Muscle layer of colon (tissue), 2 donors: ENCODE data around the gene STRBP.

Source experiments
- H3K27ac ChIP-seq: one replicate; pipeline ENCODE4 v1.7.0; 2013; ENCODE audit warnings: low read depth, mild to moderate bottlenecking, low read length, moderate library complexity
- H3K27me3 ChIP-seq, 2 donors: one replicate each; pipeline ENCODE4 v1.7.0; 2013; ENCODE audit warnings: low read length in 2 of 2, mild to moderate bottlenecking in 2 of 2; ENCODE audit not compliant: insufficient read depth in 2 of 2, control insufficient read depth in 1 of 2
- H3K36me3 ChIP-seq: one replicate; pipeline ENCODE4 v1.7.0; 2013; ENCODE audit warnings: mild to moderate bottlenecking, low read length; ENCODE audit not compliant: insufficient read depth
- H3K4me1 ChIP-seq: one replicate; pipeline ENCODE4 v1.7.0; 2013; ENCODE audit warnings: mild to moderate bottlenecking, low read length; ENCODE audit not compliant: insufficient read depth
- H3K4me3 ChIP-seq, 2 donors: one replicate each; pipeline ENCODE4 v1.7.0; 2013; ENCODE audit warnings: low read length in 2 of 2, low read depth in 1 of 2, mild to moderate bottlenecking in 1 of 2, moderate library complexity in 1 of 2
- H3K9ac ChIP-seq: one replicate; pipeline ENCODE4 v1.7.0; 2013; ENCODE audit warnings: low read length
- H3K9me3 ChIP-seq: one replicate; pipeline ENCODE4 v1.7.0; 2013; ENCODE audit warnings: mild to moderate bottlenecking, low read length
- donor health status: abdominal sarcoma.
- donor health status: Adenocarcinoma of cecum.

STRBP gene

DNA sequence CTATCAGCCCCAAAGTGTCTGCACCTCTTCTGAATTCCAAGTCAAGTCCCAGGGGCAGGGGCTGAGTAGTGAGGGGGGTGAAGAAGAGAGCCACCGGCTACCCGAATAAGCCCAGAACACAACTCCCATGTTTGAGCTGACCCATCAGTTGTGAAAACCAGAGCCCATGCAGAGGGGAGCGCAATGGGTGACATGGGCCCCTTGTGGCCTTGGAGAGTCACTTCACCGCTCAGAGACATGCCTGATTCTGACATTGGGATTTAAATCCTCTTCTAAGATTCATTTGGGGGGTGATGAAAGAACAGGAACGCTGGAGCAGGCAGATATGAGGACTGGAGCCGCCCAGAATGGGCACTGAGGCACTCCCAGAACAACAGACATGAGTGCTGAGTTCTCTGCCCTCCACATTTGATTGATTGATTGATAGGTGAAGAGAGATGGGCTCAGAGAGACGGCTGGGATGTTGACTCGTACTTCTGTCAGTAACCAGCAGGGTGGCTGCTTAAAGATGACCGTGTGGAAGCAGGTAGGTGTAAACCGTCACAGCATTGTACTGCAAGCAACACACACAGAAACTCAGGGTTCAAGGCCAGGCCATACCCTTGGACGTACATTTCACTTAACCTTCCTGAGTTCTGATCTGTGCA lies 160.6 kb downstream of the STRBP start:
- no peak overlapping the region for H3K27ac ChIP-seq

DNA sequence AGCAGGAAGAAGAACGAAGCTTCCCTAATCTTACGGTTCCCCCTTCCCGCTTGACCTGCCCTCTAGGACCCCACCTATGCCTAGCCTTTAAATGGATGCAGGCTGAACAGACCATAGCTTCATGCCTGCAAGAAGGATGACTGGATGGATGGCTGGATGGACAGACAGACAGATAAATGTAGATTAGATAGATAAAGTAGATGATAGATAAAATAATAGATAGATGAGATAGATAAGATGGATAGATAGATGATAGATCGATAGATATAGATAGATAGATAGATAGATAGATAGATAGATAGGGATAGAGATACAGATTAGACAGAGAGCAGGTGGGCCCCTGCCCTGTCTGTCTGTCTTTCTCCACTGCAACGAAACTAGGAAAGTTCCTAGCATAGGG lies 162.9 kb downstream of the STRBP start:
- H3K4me1 ChIP-seq, result no peaks in the 10 kb centered on the region
- H3K9me3 ChIP-seq, result no peaks in the 10 kb centered on the region
- no peak overlapping the region for H3K27ac ChIP-seq
- no peaks in the 10 kb centered on the region for H3K27me3 ChIP-seq
- H3K9ac ChIP-seq, result no peak overlapping the region
- H3K4me3 ChIP-seq, result no peak overlapping the region
- H3K36me3 ChIP-seq, result peaks cover 61% of the 10 kb centered on the region

More for the DNA sequence above, 160.6 kb downstream of the STRBP start:
- H3K9ac ChIP-seq, result no peak overlapping the region
- peaks cover 45% of the 10 kb centered on the region for H3K36me3 ChIP-seq
- H3K4me1 ChIP-seq, result no peaks in the 10 kb centered on the region
- no peak overlapping the region for H3K4me3 ChIP-seq
- no peaks in the 10 kb centered on the region for H3K9me3 ChIP-seq
- H3K27me3 ChIP-seq, result no peaks in the 10 kb centered on the region

DNA sequence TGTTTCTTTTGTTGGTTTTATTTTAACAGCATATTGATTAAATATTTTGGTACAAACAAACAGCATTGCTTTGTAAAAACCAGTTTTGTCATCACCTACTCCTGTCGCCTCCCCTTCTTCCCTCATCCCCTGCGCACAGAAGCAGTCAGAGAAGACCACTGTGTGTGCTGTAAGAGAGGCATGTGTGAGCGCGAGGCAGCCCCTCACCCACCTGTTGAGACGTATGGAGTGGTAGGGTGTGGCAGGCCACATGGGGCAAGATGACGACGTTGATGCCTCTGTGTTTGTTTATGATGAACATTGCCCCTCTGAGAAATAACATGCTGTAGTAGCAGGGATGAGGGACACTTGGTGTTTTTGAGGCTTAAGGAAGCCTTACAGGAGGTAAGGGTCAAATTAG lies 163.6 kb downstream of the STRBP start:
- no peaks in the 10 kb centered on the region for H3K27me3 ChIP-seq
- peaks cover 62% of the 10 kb centered on the region for H3K36me3 ChIP-seq
- no peaks in the 10 kb centered on the region for H3K9me3 ChIP-seq
- H3K27ac ChIP-seq, result no peak overlapping the region
- no peaks in the 10 kb centered on the region for H3K4me1 ChIP-seq
- no peak overlapping the region for H3K4me3 ChIP-seq
- no peak overlapping the region for H3K9ac ChIP-seq

DNA sequence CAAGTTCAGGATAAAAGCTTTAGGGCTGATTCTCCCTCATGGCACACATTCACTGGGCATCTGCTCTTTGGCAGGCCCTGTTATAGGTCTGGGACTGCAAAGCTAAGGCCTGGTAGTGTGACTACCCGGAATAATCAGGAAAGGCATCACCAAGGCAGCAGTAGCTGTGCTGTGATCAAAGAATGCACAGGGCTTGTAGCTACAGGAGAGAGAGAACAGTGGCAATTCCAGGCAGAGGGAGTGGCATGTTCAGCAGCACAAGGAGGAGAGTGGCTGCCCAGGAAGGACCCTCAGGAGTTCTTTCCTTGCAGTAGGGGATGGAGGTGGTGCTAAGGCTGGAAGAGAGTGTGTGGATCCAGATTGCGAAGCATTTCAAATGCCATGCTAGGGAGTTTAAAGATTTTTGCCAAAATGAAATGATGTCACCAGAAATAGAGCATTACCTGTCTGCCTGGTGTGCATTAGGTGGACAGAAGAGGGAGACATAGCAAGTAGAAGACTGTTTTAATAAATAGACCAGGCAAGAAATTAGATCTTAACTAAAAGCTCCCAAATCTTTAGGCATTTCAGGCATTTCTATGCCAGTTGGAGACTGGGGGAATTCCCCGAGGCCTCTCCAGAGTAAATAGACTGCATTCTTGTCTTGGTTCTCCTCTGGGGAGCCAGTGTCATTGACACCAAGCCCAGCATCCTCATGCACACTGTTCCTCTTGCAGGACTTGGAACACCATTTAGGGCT lies 165.8 kb downstream of the STRBP start:
- H3K9me3 ChIP-seq, result no peaks in the 10 kb centered on the region
- H3K36me3 ChIP-seq, result peaks cover 62% of the 10 kb centered on the region
- H3K27me3 ChIP-seq, result no peaks in the 10 kb centered on the region
- no peaks in the 10 kb centered on the region for H3K4me1 ChIP-seq
- H3K27ac ChIP-seq, result no peak overlapping the region
- no peak overlapping the region for H3K9ac ChIP-seq
- no peak overlapping the region for H3K4me3 ChIP-seq

DNA sequence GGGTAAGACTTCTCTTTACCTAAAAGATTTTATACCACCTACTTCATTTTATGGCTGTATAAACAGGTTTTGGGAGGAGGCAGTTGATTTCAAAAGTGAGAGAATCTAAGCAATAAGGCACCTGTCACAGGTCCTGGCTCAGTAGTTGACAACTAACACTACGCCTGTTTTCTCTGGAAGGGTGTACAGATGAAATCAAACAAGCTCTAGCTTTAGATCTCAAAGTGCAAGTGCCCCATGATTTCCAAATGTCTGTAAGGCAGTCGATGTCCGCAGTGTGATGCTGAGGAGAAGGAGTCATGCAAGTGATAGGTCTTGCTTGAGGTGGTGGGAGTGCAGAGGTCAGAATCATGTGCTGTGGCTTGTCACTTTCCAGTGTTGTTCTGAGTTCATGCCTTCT lies 168.8 kb downstream of the STRBP start:
- H3K36me3 ChIP-seq, result peaks cover 58% of the 10 kb centered on the region
- H3K9ac ChIP-seq, result no peak overlapping the region

DNA sequence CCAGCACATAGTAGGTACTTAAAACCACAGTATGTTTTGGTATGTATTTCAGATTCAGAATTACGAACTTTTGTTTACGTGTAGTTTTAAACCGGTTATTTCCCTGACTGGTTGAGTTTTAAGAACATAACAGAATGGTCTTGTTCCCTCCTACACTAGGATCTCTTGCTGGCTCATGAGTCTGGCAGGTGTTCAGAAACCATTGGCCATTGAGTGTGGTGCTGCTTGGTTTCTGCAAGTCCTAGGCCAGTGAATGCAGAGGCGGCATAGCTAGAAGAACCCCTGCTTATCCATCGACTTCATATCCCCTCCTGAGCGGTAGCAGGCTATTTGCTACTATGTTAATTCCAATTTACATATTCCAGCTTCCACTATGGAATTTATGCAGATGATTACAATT lies 169.3 kb downstream of the STRBP start:
- Histone ChIP-seq H3K27me3 (no peaks in the 10 kb centered on the region), H3K27ac (no peak overlapping the region), H3K9ac (no peak overlapping the region), H3K4me3 (no peak overlapping the region), H3K9me3 (no peaks in the 10 kb centered on the region), H3K4me1 (no peaks in the 10 kb centered on the region), H3K36me3 (peaks cover 56% of the 10 kb centered on the region)

More for the DNA sequence above, 168.8 kb downstream of the STRBP start:
- H3K9me3 ChIP-seq, result no peaks in the 10 kb centered on the region
- H3K27me3 ChIP-seq, result no peaks in the 10 kb centered on the region
- no peaks in the 10 kb centered on the region for H3K4me1 ChIP-seq
- no peak overlapping the region for H3K4me3 ChIP-seq
- H3K27ac ChIP-seq, result no peak overlapping the region

DNA sequence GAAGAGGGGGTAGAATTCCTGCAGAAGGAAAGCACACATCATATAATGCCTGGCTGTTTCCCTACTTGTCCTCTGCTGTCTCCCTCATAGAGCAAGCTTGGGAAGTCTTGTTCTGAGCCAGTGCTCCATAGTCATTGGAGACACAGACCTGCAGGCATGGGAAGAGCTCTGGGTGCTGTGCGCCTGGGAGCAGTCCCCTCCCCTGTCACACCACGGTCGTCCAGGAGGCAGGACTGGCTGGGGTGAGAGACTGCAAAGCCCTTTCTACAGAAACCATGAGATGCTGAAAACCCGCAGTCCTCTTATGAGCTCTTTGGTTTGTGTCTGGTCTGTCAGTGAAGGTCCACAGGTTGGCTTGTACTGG lies 170.3 kb downstream of the STRBP start:
- Histone ChIP-seq H3K27me3 (no peaks in the 10 kb centered on the region), H3K4me1 (no peaks in the 10 kb centered on the region), H3K9ac (no peak overlapping the region), H3K4me3 (no peak overlapping the region), H3K27ac (no peak overlapping the region), H3K9me3 (no peaks in the 10 kb centered on the region), H3K36me3 (peaks cover 62% of the 10 kb centered on the region)

DNA sequence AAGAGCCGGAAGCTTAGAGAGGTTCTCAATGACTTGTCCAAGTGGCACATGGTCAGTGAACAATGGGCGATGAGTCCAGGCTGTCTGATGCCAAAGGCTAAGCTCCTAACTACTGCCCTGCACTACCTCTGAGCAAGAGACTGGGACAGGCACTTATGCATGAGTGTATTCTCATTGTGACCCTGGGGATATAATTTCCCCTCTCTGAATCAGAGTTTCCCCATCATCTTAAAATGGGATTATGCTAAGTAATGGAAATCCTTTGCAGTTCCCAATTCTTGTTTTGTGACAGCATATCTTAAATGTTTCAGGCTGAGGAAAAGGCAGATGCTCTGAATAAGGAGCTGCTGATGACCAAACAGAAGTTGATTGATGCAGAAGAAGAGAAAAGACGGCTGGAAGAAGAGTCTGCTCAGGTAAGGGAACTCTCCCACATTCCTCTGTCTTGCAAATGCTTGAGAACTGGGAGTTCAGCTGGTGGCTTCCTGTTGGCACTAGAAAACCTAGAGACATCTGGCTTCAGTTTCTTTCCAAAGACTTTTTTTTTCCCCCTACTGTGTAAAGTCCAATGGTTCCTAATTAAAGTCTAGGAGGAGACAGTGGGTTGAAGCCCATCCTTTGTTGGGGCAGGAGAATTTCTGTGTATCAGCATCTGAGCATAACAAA lies 170.8 kb downstream of the STRBP start:
- H3K36me3 ChIP-seq, result peaks cover 62% of the 10 kb centered on the region
- no peak overlapping the region for H3K27ac ChIP-seq
- H3K9ac ChIP-seq, result no peak overlapping the region
- no peak overlapping the region for H3K4me3 ChIP-seq
- H3K4me1 ChIP-seq, result no peaks in the 10 kb centered on the region
- no peaks in the 10 kb centered on the region for H3K27me3 ChIP-seq
- no peaks in the 10 kb centered on the region for H3K9me3 ChIP-seq

DNA sequence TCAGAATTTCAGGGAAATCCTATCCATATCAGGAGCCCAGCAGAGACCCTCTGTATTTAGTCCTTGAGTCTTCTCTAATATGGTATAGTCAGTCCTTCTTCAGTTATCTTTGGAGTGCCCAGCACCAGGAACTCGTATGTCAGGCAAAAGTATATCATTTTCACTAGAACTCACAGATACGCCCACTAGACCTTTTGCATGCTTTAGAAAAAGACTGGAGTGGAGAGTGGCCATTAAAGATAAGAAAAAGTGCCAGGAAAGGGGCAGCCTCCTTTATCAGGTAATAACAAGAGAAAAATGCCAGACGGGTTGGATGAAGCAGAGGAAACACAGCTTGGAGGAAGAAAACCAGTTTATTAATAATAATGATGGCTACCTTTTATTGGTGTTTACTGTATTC lies 171.4 kb downstream of the STRBP start:
- Histone ChIP-seq H3K27ac (no peak overlapping the region), H3K9me3 (no peaks in the 10 kb centered on the region), H3K9ac (no peak overlapping the region), H3K4me3 (no peak overlapping the region), H3K4me1 (no peaks in the 10 kb centered on the region), H3K36me3 (peaks cover 62% of the 10 kb centered on the region), H3K27me3 (no peaks in the 10 kb centered on the region)

DNA sequence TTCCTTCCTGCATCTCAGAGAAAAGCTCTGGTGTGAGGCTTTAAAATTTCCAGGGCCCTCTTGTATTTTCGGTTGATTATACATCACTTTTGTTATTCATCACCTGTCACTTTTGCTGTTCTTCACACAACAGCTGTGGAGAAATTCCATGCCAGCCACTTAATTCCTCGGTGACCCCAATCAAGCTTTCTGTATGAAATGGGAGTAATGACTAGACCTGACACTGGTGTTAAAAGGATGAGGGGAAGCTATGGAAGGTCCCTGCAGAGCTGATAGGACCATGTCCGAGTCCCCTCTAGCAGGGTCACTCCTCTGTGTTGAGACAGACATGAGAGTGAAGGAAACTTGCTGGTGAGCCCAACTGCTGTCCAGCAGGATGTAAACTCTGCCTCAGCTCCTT lies 175.2 kb downstream of the STRBP start:
- peaks cover 62% of the 10 kb centered on the region for H3K36me3 ChIP-seq

DNA sequence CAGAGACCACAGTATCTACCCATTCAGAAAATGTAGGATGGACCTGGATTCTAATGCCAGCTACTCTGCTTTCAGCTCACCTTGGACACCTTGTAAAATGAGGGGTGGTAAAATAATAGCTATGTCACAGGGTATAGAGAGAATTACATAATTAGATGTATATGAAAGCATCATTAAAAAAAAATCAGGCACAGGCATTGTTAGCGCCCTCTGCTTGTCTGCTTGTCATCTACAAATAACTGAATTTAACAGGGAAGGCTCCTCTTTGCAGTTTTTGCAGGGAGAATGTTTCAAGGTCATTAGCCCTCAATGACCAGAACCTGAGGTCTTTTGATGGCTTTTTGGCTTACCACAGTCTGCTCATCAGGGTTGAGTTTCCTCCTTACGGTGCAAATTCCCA lies 176.9 kb downstream of the STRBP start:
- Histone ChIP-seq H3K9ac (no peak overlapping the region), H3K27me3 (no peaks in the 10 kb centered on the region), H3K9me3 (no peaks in the 10 kb centered on the region), H3K27ac (no peak overlapping the region), H3K4me1 (no peaks in the 10 kb centered on the region), H3K4me3 (no peak overlapping the region), H3K36me3 (peaks cover 59% of the 10 kb centered on the region)

More for the DNA sequence above, 175.2 kb downstream of the STRBP start:
- H3K4me3 ChIP-seq, result no peak overlapping the region
- no peaks in the 10 kb centered on the region for H3K9me3 ChIP-seq
- H3K9ac ChIP-seq, result no peak overlapping the region
- H3K27me3 ChIP-seq, result no peaks in the 10 kb centered on the region
- no peak overlapping the region for H3K27ac ChIP-seq
- no peaks in the 10 kb centered on the region for H3K4me1 ChIP-seq
